HepG2 (cell line): Measurements from ENCODE around the gene TSR1. TPM values are rescaled to one million over a fixed set of nuclear protein-coding genes. Genes with fewer than 3 reads are reported as not detected.

Experiments
- CEBPB ChIP-seq: IDR thresholded peaks from 2 replicates; pipeline ENCODE4 v1.6.1; 2011; ENCODE audit warnings: low read depth, low read length, improper control_type of control experiment, borderline replicate concordance
- FOXA3 ChIP-seq: IDR thresholded peaks from 2 replicates; pipeline ENCODE4 v1.6.1; 2016; ENCODE audit warnings: missing genetic modification reagents, missing compliant biosample characterization
- HDAC2 ChIP-seq: sonication (generic); formaldehyde crosslinking; IDR thresholded peaks from 2 replicates; pipeline ENCODE4 v1.4.0; 2020; ENCODE audit warnings: missing genetic modification reagents
- KDM1A ChIP-seq: IDR thresholded peaks from 2 replicates; pipeline ENCODE4 v1.6.1; 2016; ENCODE audit warnings: missing compliant biosample characterization
- MAZ ChIP-seq, 2 experiments: sonication (generic) in 1 of 2; formaldehyde crosslinking in 1 of 2; IDR thresholded peaks; 2 replicates each; pipeline versions ENCODE4 v1.5.0 to v1.6.1; 2012 to 2020; ENCODE audit warnings: low read depth in 2 of 2, mild to moderate bottlenecking in 2 of 2, borderline replicate concordance in 1 of 2, improper control_type of control experiment in 1 of 2, low read length in 1 of 2, missing genetic modification reagents in 1 of 2, moderate library complexity in 1 of 2
- MED8 ChIP-seq: sonication (generic); formaldehyde crosslinking; IDR thresholded peaks from 2 replicates; pipeline ENCODE4 v1.8.1; 2023; ENCODE audit warnings: mild to moderate bottlenecking, missing genetic modification reagents; ENCODE audit not compliant: insufficient replicate concordance
- MZF1 ChIP-seq: sonication (generic); formaldehyde crosslinking; IDR thresholded peaks from 2 replicates; pipeline ENCODE4 v1.8.1; 2023; ENCODE audit warnings: mild to moderate bottlenecking, missing genetic modification reagents, borderline replicate concordance
- NPAS2 ChIP-seq: sonication (generic); formaldehyde crosslinking; IDR thresholded peaks from 2 replicates; pipeline ENCODE4 v1.8.0; 2022; ENCODE audit warnings: mild to moderate bottlenecking, missing genetic modification reagents, borderline replicate concordance
- PHF21A ChIP-seq: sonication (generic); formaldehyde crosslinking; IDR thresholded peaks from 2 replicates; pipeline ENCODE4 v1.5.0; 2020; ENCODE audit warnings: mild to moderate bottlenecking, missing genetic modification reagents
- SALL1 ChIP-seq: sonication (generic); formaldehyde crosslinking; IDR thresholded peaks from 2 replicates; pipeline ENCODE4 v1.8.0; 2022; ENCODE audit warnings: mild to moderate bottlenecking, missing genetic modification reagents
- SIX1 ChIP-seq: sonication (generic); formaldehyde crosslinking; IDR thresholded peaks from 2 replicates; pipeline ENCODE4 v1.4.0; 2020; ENCODE audit warnings: missing genetic modification reagents, borderline replicate concordance
- SOX6 ChIP-seq, 2 experiments: fragments of 450-650 bp in 1 of 2; sonication (generic) in 1 of 2; formaldehyde crosslinking in 1 of 2; IDR thresholded peaks; 2 replicates each; pipeline versions ENCODE4 v1.4.0 to v1.6.1; 2017 to 2020; ENCODE audit warnings: antibody characterized with exemption in 1 of 2, mild to moderate bottlenecking in 1 of 2, missing genetic modification reagents in 1 of 2
- YEATS4 ChIP-seq: sonication (generic); formaldehyde crosslinking; IDR thresholded peaks from 2 replicates; pipeline ENCODE4 v1.4.0; 2020; ENCODE audit warnings: missing genetic modification reagents, borderline replicate concordance
- ZBTB38 ChIP-seq: sonication (generic); formaldehyde crosslinking; IDR thresholded peaks from 2 replicates; pipeline ENCODE4 v1.5.1; 2020; ENCODE audit warnings: mild to moderate bottlenecking, missing genetic modification reagents
- ZKSCAN8 ChIP-seq: IDR thresholded peaks from 2 replicates; pipeline ENCODE4 v1.6.1; 2016; ENCODE audit warnings: borderline replicate concordance, missing genetic modification reagents, missing compliant biosample characterization
- ZNF12 ChIP-seq: sonication (generic); formaldehyde crosslinking; IDR thresholded peaks from 2 replicates; pipeline ENCODE4 v1.5.0; 2020; ENCODE audit warnings: missing genetic modification reagents
- ZNF253 ChIP-seq: sonication (generic); formaldehyde crosslinking; IDR thresholded peaks from 2 replicates; pipeline ENCODE4 v1.8.0; 2022; ENCODE audit warnings: mild to moderate bottlenecking, missing genetic modification reagents, borderline replicate concordance
- ZNF296 ChIP-seq: sonication (generic); formaldehyde crosslinking; conservative IDR thresholded peaks from 2 replicates; pipeline ENCODE4 v1.5.0; 2020; ENCODE audit warnings: mild to moderate bottlenecking, missing genetic modification reagents
- ZNF773 ChIP-seq: sonication (generic); formaldehyde crosslinking; IDR thresholded peaks from 2 replicates; pipeline ENCODE4 v1.4.0; 2020; ENCODE audit warnings: missing genetic modification reagents, borderline replicate concordance
- ZSCAN31 ChIP-seq: sonication (generic); formaldehyde crosslinking; IDR thresholded peaks from 2 replicates; pipeline ENCODE4 v1.5.0; 2020; ENCODE audit warnings: low read depth, mild to moderate bottlenecking, missing genetic modification reagents
- polyA plus RNA-seq, 8 experiments: library from polyadenylated mRNA; depleted of rRNA in 3 of 8; stranded (reverse) in 7 of 8; unstranded in 1 of 8; fragments of >200 nt; fragmentation: Illumina TruSeq in 4 of 8; extraction: Trizol in 4 of 8; gene quantifications; 2 replicates each; pipeline versions ENCODE4 v1.2.1 to v1.2.3, GENCODE V29; 2011 to 2016; ENCODE audit warnings: low read depth in 4 of 8, missing spikeins in 1 of 8, mixed read lengths in 1 of 8; ENCODE audit not compliant: insufficient read depth in 1 of 8
- total RNA-seq, 5 experiments: library from RNA; depleted of rRNA; stranded (reverse); fragments of >200 nt; fragmentation: Illumina TruSeq; extraction: Trizol; gene quantifications; 2 replicates each; pipeline ENCODE4 v1.2.3, GENCODE V29; 2016; ENCODE audit warnings: low read depth in 1 of 5
- TF ChIP-seq, protein P1 (sequence below): sonication (generic); formaldehyde crosslinking; IDR thresholded peaks from 2 replicates; pipeline ENCODE4 v1.5.0; 2020; ENCODE audit warnings: mild to moderate bottlenecking, missing genetic modification reagents, borderline replicate concordance
- TF ChIP-seq, protein P2 (sequence below): conservative IDR thresholded peaks from 2 replicates; pipeline ENCODE4 v1.6.1; 2018; ENCODE audit warnings: missing genetic modification reagents

The TSR1 gene
- total and polyA plus RNA-seq, 2 of the 13 experiments (the other 11 are each of a cell fraction or from before 2014, with no cell fraction given), result 7.1 to 65.8 TPM

DNA sequence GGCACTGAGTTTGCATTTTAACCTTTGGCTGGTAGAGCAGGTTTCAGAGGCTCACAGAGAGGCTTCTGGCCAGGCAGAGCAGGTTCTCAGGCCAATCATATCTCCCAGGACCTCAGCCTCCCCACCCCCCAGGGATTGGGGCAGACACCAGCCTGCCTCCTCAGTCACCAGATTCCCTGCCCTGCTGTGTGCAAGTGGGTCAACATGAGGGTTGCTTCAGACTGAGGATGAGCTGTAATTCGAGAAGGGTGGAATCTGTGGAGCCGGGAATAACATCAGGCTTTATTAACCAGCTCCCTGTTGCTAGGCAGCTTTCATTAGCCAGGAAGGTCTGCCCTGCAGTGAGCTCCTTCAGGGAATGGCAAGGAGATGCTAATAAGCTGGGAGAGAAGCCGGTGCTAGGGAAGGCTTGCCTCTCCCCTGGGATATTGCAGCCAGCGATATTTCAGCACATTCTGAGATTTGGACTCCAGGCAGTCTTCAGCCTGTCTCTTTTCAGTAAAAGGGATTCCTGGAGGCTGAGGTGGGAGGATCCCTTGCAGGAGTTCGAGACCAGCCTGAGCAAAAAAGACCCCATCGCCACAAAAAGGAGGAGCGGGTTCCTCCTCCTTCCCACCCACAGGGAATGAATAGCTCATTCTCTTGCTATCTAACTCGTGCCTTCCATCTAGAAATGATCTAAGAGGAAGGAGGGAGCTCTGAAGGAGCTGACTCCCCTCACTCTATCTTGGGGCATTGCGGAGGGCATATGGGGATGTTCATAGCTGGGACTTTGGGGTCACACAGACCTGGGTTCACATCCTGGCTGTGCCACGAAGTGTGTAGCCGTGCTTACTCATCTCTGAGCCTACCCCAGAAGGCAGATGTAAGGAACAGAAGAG is 11.8 kb upstream of the TSR1 start (continued):
- TF ChIP-seq SOX6 (IDR thresholded peaks at IDR 0.05) (no peak), SOX6 (CRISPR knock-in tag; IDR thresholded peaks at IDR 0.05) (peak; percentile 36; the same call in 1 of the 2 replicates), NPAS2 (CRISPR knock-in tag) (no peak), ZNF773 (CRISPR knock-in tag) (no peak), YEATS4 (CRISPR knock-in tag) (no peak), FOXA3 (CRISPR knock-in tag) (peak; percentile 77), CEBPB (peak; percentile 88), SALL1 (CRISPR knock-in tag) (peak; percentile 51), SIX1 (CRISPR knock-in tag) (peak; percentile 98), KDM1A (CRISPR knock-in tag) (0 out of 2 replicates have a peak, but pooled peaks have one; percentile 41), ZNF253 (CRISPR knock-in tag) (no peak), MAZ (IDR thresholded peaks at IDR 0.05; ENCODE audit: borderline replicate concordance, low read depth, low read length) (0 out of 2 replicates have a peak, but pooled peaks have one; percentile 33), MAZ (CRISPR knock-in tag; IDR thresholded peaks at IDR 0.05; ENCODE audit: low read depth) (0 out of 2 replicates have a peak, but pooled peaks have one; percentile 23), PHF21A (CRISPR knock-in tag) (peak; percentile 88), ZSCAN31 (CRISPR knock-in tag) (no peak), MED8 (peak; percentile 26), ZBTB38 (CRISPR knock-in tag) (no peak), ZNF296 (CRISPR knock-in tag) (no peak), MZF1 (no peak), ZKSCAN8 (CRISPR knock-in tag) (no peak), HDAC2 (peak; percentile 66; the same call in 1 of the 2 replicates), ZNF12 (no peak)
- TF ChIP-seq, protein P1, sequence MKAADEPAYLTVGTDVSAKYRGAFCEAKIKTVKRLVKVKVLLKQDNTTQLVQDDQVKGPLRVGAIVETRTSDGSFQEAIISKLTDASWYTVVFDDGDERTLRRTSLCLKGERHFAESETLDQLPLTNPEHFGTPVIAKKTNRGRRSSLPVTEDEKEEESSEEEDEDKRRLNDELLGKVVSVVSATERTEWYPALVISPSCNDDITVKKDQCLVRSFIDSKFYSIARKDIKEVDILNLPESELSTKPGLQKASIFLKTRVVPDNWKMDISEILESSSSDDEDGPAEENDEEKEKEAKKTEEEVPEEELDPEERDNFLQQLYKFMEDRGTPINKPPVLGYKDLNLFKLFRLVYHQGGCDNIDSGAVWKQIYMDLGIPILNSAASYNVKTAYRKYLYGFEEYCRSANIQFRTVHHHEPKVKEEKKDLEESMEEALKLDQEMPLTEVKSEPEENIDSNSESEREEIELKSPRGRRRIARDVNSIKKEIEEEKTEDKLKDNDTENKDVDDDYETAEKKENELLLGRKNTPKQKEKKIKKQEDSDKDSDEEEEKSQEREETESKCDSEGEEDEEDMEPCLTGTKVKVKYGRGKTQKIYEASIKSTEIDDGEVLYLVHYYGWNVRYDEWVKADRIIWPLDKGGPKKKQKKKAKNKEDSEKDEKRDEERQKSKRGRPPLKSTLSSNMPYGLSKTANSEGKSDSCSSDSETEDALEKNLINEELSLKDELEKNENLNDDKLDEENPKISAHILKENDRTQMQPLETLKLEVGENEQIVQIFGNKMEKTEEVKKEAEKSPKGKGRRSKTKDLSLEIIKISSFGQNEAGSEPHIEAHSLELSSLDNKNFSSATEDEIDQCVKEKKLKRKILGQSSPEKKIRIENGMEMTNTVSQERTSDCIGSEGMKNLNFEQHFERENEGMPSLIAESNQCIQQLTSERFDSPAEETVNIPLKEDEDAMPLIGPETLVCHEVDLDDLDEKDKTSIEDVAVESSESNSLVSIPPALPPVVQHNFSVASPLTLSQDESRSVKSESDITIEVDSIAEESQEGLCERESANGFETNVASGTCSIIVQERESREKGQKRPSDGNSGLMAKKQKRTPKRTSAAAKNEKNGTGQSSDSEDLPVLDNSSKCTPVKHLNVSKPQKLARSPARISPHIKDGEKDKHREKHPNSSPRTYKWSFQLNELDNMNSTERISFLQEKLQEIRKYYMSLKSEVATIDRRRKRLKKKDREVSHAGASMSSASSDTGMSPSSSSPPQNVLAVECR (CRISPR knock-in tag), result peak; percentile 28; the same call in 1 of the 2 replicates
- TF ChIP-seq, protein P2, sequence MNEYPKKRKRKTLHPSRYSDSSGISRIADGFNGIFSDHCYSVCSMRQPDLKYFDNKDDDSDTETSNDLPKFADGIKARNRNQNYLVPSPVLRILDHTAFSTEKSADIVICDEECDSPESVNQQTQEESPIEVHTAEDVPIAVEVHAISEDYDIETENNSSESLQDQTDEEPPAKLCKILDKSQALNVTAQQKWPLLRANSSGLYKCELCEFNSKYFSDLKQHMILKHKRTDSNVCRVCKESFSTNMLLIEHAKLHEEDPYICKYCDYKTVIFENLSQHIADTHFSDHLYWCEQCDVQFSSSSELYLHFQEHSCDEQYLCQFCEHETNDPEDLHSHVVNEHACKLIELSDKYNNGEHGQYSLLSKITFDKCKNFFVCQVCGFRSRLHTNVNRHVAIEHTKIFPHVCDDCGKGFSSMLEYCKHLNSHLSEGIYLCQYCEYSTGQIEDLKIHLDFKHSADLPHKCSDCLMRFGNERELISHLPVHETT, result no peak
